Measurements from ENCODE around the gene CTNNB1.

The CTNNB1 gene

GRCh38 chr3:41258239-41258800 is 59.0 kb downstream of the CTNNB1 start:
- TF ChIP-seq ESRRG (CRISPR knock-in tag; IDR thresholded peaks at IDR 0.05) (no peak), SNAI2 (CRISPR knock-in tag; IDR thresholded peaks at IDR 0.05) (no peak), TSHZ2 (CRISPR knock-in tag; IDR thresholded peaks at IDR 0.05) (no peak), TOX (CRISPR knock-in tag; IDR thresholded peaks at IDR 0.05; ENCODE audit: borderline replicate concordance) (no peak), ZC3H10 (CRISPR knock-in tag; IDR thresholded peaks at IDR 0.05) (no peak), ZFP3 (CRISPR knock-in tag; IDR thresholded peaks at IDR 0.05) (no peak), ZFP30 (CRISPR knock-in tag; IDR thresholded peaks at IDR 0.05) (no peak)
- ATAC-seq = no peak

GRCh38 chr3:41259449-41260062 is 60.3 kb downstream of the CTNNB1 start:
- no peak for ATAC-seq
- no peak for TF ChIP-seq ARNTL (CRISPR knock-in tag; IDR thresholded peaks at IDR 0.05; ENCODE audit: borderline replicate concordance, low read depth)
- no peak for TF ChIP-seq ZFP30 (CRISPR knock-in tag; IDR thresholded peaks at IDR 0.05)
- TF ChIP-seq PATZ1 (CRISPR knock-in tag; IDR thresholded peaks at IDR 0.05; ENCODE audit: borderline replicate concordance) = no peak
- no peak for TF ChIP-seq TOX (CRISPR knock-in tag; IDR thresholded peaks at IDR 0.05; ENCODE audit: borderline replicate concordance)
- TF ChIP-seq RARB (CRISPR knock-in tag; IDR thresholded peaks at IDR 0.05) = no peak
- no peak for TF ChIP-seq ZNF565 (CRISPR knock-in tag; conservative IDR thresholded peaks at IDR 0.05; ENCODE audit: low read depth)
- no peak for TF ChIP-seq ISL1 (CRISPR knock-in tag; IDR thresholded peaks at IDR 0.05)
- no peak for TF ChIP-seq OSR1 (CRISPR knock-in tag; IDR thresholded peaks at IDR 0.05)
- TF ChIP-seq TCF4 (CRISPR knock-in tag; IDR thresholded peaks at IDR 0.05; ENCODE audit: borderline replicate concordance) = no peak
- TF ChIP-seq CSDC2 (CRISPR knock-in tag; IDR thresholded peaks at IDR 0.05) = no peak
- no peak for TF ChIP-seq ZC3H10 (CRISPR knock-in tag; IDR thresholded peaks at IDR 0.05)
- no peak for TF ChIP-seq GLIS3 (CRISPR knock-in tag; IDR thresholded peaks at IDR 0.05)
- TF ChIP-seq ZNF70 (CRISPR knock-in tag; IDR thresholded peaks at IDR 0.05) = no peak
- no peak for TF ChIP-seq POU6F1 (CRISPR knock-in tag; IDR thresholded peaks at IDR 0.05; ENCODE audit: borderline replicate concordance, low read depth)
- TF ChIP-seq BACH2 (CRISPR knock-in tag; IDR thresholded peaks at IDR 0.05; ENCODE audit: borderline replicate concordance) = no peak
- no peak for TF ChIP-seq ESRRG (CRISPR knock-in tag; IDR thresholded peaks at IDR 0.05)
- TF ChIP-seq ZFP3 (CRISPR knock-in tag; IDR thresholded peaks at IDR 0.05) = no peak
- TF ChIP-seq TSHZ2 (CRISPR knock-in tag; IDR thresholded peaks at IDR 0.05) = no peak
- TF ChIP-seq CREB5 (CRISPR knock-in tag; IDR thresholded peaks at IDR 0.05; ENCODE audit: low read depth) = no peak
- TF ChIP-seq SNAI2 (CRISPR knock-in tag; IDR thresholded peaks at IDR 0.05) = no peak

All from SK-N-SH treated with all-trans-retinoic acid at 6 μM for 48 hours (cell line).